ENCODE data around the gene PRUNE2.
"Not testable (repeated sequence)": the region's sequence is repeated elsewhere in the genome, so short reads cannot be mapped to it uniquely, and the experiment has no call there.

GRCh38 chr9:76665966-76666365 is 239.9 kb downstream of the PRUNE2 start:
- TF ChIP-seq, protein P1, sequence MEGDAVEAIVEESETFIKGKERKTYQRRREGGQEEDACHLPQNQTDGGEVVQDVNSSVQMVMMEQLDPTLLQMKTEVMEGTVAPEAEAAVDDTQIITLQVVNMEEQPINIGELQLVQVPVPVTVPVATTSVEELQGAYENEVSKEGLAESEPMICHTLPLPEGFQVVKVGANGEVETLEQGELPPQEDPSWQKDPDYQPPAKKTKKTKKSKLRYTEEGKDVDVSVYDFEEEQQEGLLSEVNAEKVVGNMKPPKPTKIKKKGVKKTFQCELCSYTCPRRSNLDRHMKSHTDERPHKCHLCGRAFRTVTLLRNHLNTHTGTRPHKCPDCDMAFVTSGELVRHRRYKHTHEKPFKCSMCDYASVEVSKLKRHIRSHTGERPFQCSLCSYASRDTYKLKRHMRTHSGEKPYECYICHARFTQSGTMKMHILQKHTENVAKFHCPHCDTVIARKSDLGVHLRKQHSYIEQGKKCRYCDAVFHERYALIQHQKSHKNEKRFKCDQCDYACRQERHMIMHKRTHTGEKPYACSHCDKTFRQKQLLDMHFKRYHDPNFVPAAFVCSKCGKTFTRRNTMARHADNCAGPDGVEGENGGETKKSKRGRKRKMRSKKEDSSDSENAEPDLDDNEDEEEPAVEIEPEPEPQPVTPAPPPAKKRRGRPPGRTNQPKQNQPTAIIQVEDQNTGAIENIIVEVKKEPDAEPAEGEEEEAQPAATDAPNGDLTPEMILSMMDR (IDR thresholded peaks at IDR 0.05), result peak in 4 of 6 experiments; percentile 20 to 48 (median 32)
- not testable (repeated sequence) for TF ChIP-seq POLR2A (IDR thresholded peaks at IDR 0.05)

All from Peyer's patch (tissue), 4 donors.